H1 (cell line): ENCODE measurements around the gene SLC35E4. TPM values are rescaled to one million over a fixed set of nuclear protein-coding genes. Genes with fewer than 3 reads are reported as not detected.

ENCODE experiments used
- CTCF ChIA-PET: fragments of 300-600 bp; sonication (Branson Sonifier 250); formaldehyde crosslinking; loops from one replicate; lab custom pipeline; 2021; ENCODE audit not compliant: partially characterized antibody; lab: Charles Lee
- POLR2A ChIA-PET: fragments of 300-600 bp; sonication (Branson Sonifier 250); formaldehyde crosslinking; loops from one replicate; lab custom pipeline; 2021; ENCODE audit warnings: inconsistent platforms; ENCODE audit not compliant: partially characterized antibody; lab: Charles Lee
- DNase-seq, 2 experiments: peaks; one replicate each; pipeline versions ENCODE4 v3.0.0 to v3.0.0-alpha.2; 2010 to 2022; ENCODE audit warnings: low spot score in 2 of 2, low read depth in 1 of 2, mixed read lengths in 1 of 2
- FAIRE-seq: peaks from 2 replicates; lab custom pipeline; 2011; peaks lifted over from hg19 to GRCh38; lab: Jason Lieb, UNC
- H2AFZ ChIP-seq: 2 replicates; pipeline ENCODE4 v1.8.1; 2012; ENCODE audit warnings: low read length, inconsistent platforms
- H2AK5ac ChIP-seq: 2 replicates; pipeline ENCODE4 v1.6.1; 2013; ENCODE audit warnings: low read depth, low read length
- H2BK120ac ChIP-seq: replicated peaks from 2 replicates; pipeline ENCODE3; 2013; ENCODE audit warnings: low read depth, low read length, inconsistent platforms
- H2BK12ac ChIP-seq: 2 replicates; pipeline ENCODE4 v1.6.1; 2013; ENCODE audit warnings: low read depth, low read length
- H2BK15ac ChIP-seq: 2 replicates; pipeline ENCODE4 v1.6.1; 2013; ENCODE audit warnings: low read length
- H2BK20ac ChIP-seq: 2 replicates; pipeline ENCODE4 v1.6.1; 2013; ENCODE audit warnings: low read length
- H2BK5ac ChIP-seq: 2 replicates; pipeline ENCODE4 v1.6.1; 2013; ENCODE audit warnings: low read depth, low read length
- H3K14ac ChIP-seq: 2 replicates; pipeline ENCODE4 v1.6.1; 2013; ENCODE audit warnings: inconsistent platforms; ENCODE audit not compliant: insufficient read length
- H3K18ac ChIP-seq: 2 replicates; pipeline ENCODE4 v1.6.1; 2013; ENCODE audit warnings: low read length; ENCODE audit errors: extremely low read depth
- H3K23ac ChIP-seq: 2 replicates; pipeline ENCODE4 v1.6.1; 2013; ENCODE audit warnings: inconsistent platforms; ENCODE audit not compliant: insufficient read length
- H3K23me2 ChIP-seq: 2 replicates; pipeline ENCODE4 v1.6.1; 2013; ENCODE audit warnings: low read depth, low read length
- H3K27ac ChIP-seq: 2 replicates; pipeline ENCODE4 v1.6.1; 2011; ENCODE audit warnings: low read depth, low read length, inconsistent platforms
- H3K27me3 ChIP-seq, 4 experiments: replicated peaks in 1 of 4; 1 replicate in 1 of 4; 2 replicates in 3 of 4; pipeline versions ENCODE4 v1.6.1 to v1.8.1; 2011 to 2013; ENCODE audit warnings: low read length in 3 of 4, mild to moderate bottlenecking in 3 of 4, inconsistent platforms in 2 of 4, mixed read lengths in 2 of 4, moderate library complexity in 1 of 4; ENCODE audit not compliant: control insufficient read depth in 3 of 4, insufficient read depth in 3 of 4; ENCODE audit errors: extremely low read depth in 1 of 4
- H3K36me3 ChIP-seq, 4 experiments: 2 replicates each; pipeline versions ENCODE4 v1.6.1 to v1.8.1; 2011 to 2013; ENCODE audit warnings: mild to moderate bottlenecking in 4 of 4, low read length in 3 of 4, moderate library complexity in 2 of 4, control low read depth in 1 of 4, inconsistent platforms in 1 of 4; ENCODE audit not compliant: insufficient read depth in 4 of 4, control insufficient read depth in 2 of 4
- H3K4ac ChIP-seq: replicated peaks from 2 replicates; pipeline ENCODE3; 2013; ENCODE audit warnings: low read length, low read depth, mixed read lengths, inconsistent platforms; ENCODE audit not compliant: insufficient read length
- H3K4me1 ChIP-seq, 4 experiments: replicated peaks in 1 of 4; 1 replicate in 1 of 4; 2 replicates in 3 of 4; pipeline versions ENCODE4 v1.6.1 to v1.8.1; 2011 to 2013; ENCODE audit warnings: low read length in 3 of 4, inconsistent platforms in 2 of 4, mixed read lengths in 1 of 4; ENCODE audit not compliant: insufficient read depth in 4 of 4, control insufficient read depth in 3 of 4
- H3K4me2 ChIP-seq, 2 experiments: 2 replicates each; pipeline versions ENCODE4 v1.6.1 to v1.8.1; 2011 to 2013; ENCODE audit warnings: low read depth in 2 of 2, low read length in 2 of 2, control low read depth in 1 of 2, inconsistent platforms in 1 of 2, mild to moderate bottlenecking in 1 of 2; ENCODE audit not compliant: insufficient read depth in 1 of 2
- H3K4me3 ChIP-seq, 4 experiments: fragments of 200-600, 300-600 bp in 1 of 4; sonication (generic), shearing (Covaris generic), sonication (Bioruptor Twin) in 1 of 4; 2 replicates each; pipeline versions ENCODE4 v1.5.1 to v1.8.1; 2011 to 2016; ENCODE audit warnings: low read length in 4 of 4, low read depth in 3 of 4, control low read depth in 2 of 4, inconsistent platforms in 2 of 4, mild to moderate bottlenecking in 2 of 4, mixed read lengths in 1 of 4, moderate library complexity in 1 of 4; ENCODE audit not compliant: insufficient read depth in 2 of 4; ENCODE audit errors: extremely low read depth in 1 of 4
- H3K56ac ChIP-seq: replicated peaks from 2 replicates; pipeline ENCODE3; 2013; ENCODE audit warnings: low read depth, mild to moderate bottlenecking, mixed read lengths, low read length, inconsistent platforms; ENCODE audit not compliant: insufficient read length
- H3K79me1 ChIP-seq: 2 replicates; pipeline ENCODE4 v1.6.1; 2013; ENCODE audit warnings: low read depth, low read length, control low read depth
- H3K79me2 ChIP-seq, 2 experiments: 2 replicates each; pipeline versions ENCODE4 v1.6.1 to v1.8.1; 2012 to 2013; ENCODE audit warnings: low read length in 2 of 2, mild to moderate bottlenecking in 2 of 2, inconsistent platforms in 1 of 2; ENCODE audit not compliant: insufficient read depth in 2 of 2, control insufficient read depth in 1 of 2
- H3K9ac ChIP-seq, 4 experiments: replicated peaks in 1 of 4; 1 replicate in 1 of 4; 2 replicates in 3 of 4; pipeline versions ENCODE4 v1.6.1 to v1.8.1; 2011 to 2013; ENCODE audit warnings: low read depth in 3 of 4, low read length in 3 of 4, control low read depth in 2 of 4, mild to moderate bottlenecking in 2 of 4, moderate library complexity in 2 of 4, inconsistent platforms in 1 of 4; ENCODE audit errors: extremely low read depth in 1 of 4
- H3K9me3 ChIP-seq, 2 experiments: 2 replicates each; pipeline versions ENCODE4 v1.6.1 to v1.8.1; 2012 to 2013; ENCODE audit warnings: mild to moderate bottlenecking in 2 of 2, moderate library complexity in 2 of 2, control low read depth in 1 of 2, inconsistent platforms in 1 of 2, low read depth in 1 of 2, low read length in 1 of 2, mixed read lengths in 1 of 2; ENCODE audit not compliant: insufficient read depth in 2 of 2
- H4K20me1 ChIP-seq, 2 experiments: replicated peaks in 1 of 2; 2 replicates each; pipeline versions ENCODE3 to v1.8.1; 2011 to 2013; ENCODE audit warnings: inconsistent platforms in 2 of 2, low read length in 2 of 2, mild to moderate bottlenecking in 1 of 2; ENCODE audit not compliant: insufficient read depth in 2 of 2, control insufficient read depth in 1 of 2
- H4K5ac ChIP-seq: 2 replicates; pipeline ENCODE4 v1.6.1; 2013; ENCODE audit warnings: low read length, low read depth, mixed read lengths, inconsistent platforms; ENCODE audit not compliant: insufficient read length
- H4K8ac ChIP-seq: 2 replicates; pipeline ENCODE4 v1.8.0; 2013; ENCODE audit warnings: mild to moderate bottlenecking, moderate library complexity, low read length, inconsistent platforms; ENCODE audit not compliant: insufficient read depth; ENCODE audit errors: extremely low read depth
- H4K91ac ChIP-seq: replicated peaks from 2 replicates; pipeline ENCODE3; 2013; ENCODE audit warnings: low read length, mixed read lengths, inconsistent platforms; ENCODE audit not compliant: insufficient read length
- ATF3 ChIP-seq: IDR thresholded peaks from 2 replicates; pipeline ENCODE4 v1.6.1; 2011; ENCODE audit warnings: low read depth, mild to moderate bottlenecking, low read length; ENCODE audit not compliant: insufficient read depth
- MAX ChIP-seq: IDR thresholded peaks from 2 replicates; pipeline ENCODE4 v1.6.1; 2012; ENCODE audit warnings: inconsistent platforms
- POLR2A ChIP-seq, 2 experiments: IDR thresholded peaks; 1 replicate in 1 of 2; 2 replicates in 1 of 2; pipeline ENCODE4 v1.6.1; 2011; ENCODE audit warnings: low read depth in 2 of 2, low read length in 2 of 2, mild to moderate bottlenecking in 2 of 2; ENCODE audit errors: control extremely low read depth in 1 of 2
- SAP30 ChIP-seq: fragments of 300-600 bp; sonication (generic); IDR thresholded peaks from 2 replicates; pipeline ENCODE4 v1.7.1; 2012; ENCODE audit warnings: low read length, moderate library complexity, mild to moderate bottlenecking, inconsistent platforms; ENCODE audit not compliant: insufficient read depth, insufficient replicate concordance
- SIX5 ChIP-seq: IDR thresholded peaks from 2 replicates; pipeline ENCODE4 v1.6.1; 2011; ENCODE audit warnings: mild to moderate bottlenecking, low read depth, low read length
- WGBS, 2 experiments: shearing (Covaris generic) in 1 of 2; methylation state at CpG; one replicate each; pipeline versions ENCODE4 v1.1.6 to v1.1.7; 2013 to 2015; ENCODE audit warnings: low lambda C conversion rate in 2 of 2, mixed read lengths in 2 of 2, inconsistent platforms in 1 of 2, low coverage in 1 of 2, missing lambda C conversion rate in 1 of 2; ENCODE audit not compliant: insufficient replicate concordance in 2 of 2, insufficient coverage in 1 of 2, insufficient read length in 1 of 2; ENCODE audit errors: extremely low coverage in 1 of 2, missing lambda C conversion rate in 1 of 2; 5-methylcytosine and 5-hydroxymethylcytosine counted together
- polyA plus RNA-seq, 7 experiments: library from polyadenylated mRNA; depleted of rRNA in 3 of 7; stranded (reverse) in 5 of 7; unstranded in 2 of 7; fragments of >200 nt in 5 of 7; fragments of 200-250 nt in 2 of 7; gene quantifications; 1 replicate in 5 of 7; 2 replicates in 1 of 7; 4 replicates in 1 of 7; pipeline versions ENCODE4 v1.2.1 to v1.2.3, GENCODE V29; 2011 to 2013; ENCODE audit warnings: missing spikeins in 2 of 7, mixed read lengths in 2 of 7
- total RNA-seq: library from RNA; stranded (reverse); fragmentation: NEBNext Ultra II Directional; extraction: Animal tissue kit (Norgen Biotek cat#: 25700); gene quantifications from 2 replicates; pipeline ENCODE4 v1.2.1, GENCODE V29; 2021

The SLC35E4 gene
- total and polyA plus RNA-seq, 2 of the 8 experiments (the other 6 are each of a cell fraction or from before 2014, with no cell fraction given) = 5.1 to 5.6 TPM

GRCh38 chr22:30648825-30649224 lies 13.2 kb downstream of the SLC35E4 start:
- 0 out of 2 replicates have a peak overlapping the region, but pooled peaks have one; percentile 61 for H2BK20ac ChIP-seq
- H2AFZ ChIP-seq = no peak overlapping the region
- no peak overlapping the region for H3K14ac ChIP-seq
- H2BK5ac ChIP-seq = no peak overlapping the region
- POLR2A ChIA-PET = interaction anchor here (0.7 to 1.0 kb wide), 2 partner anchors 10 to 30 kb away, joined by 3 read pairs; no protein-coding TSS in a partner anchor
- no peak overlapping the region for H3K23ac ChIP-seq
- 0 out of 2 replicates have a peak overlapping the region, but pooled peaks have one; percentile 5 for H2BK12ac ChIP-seq
- no peak overlapping the region for H2BK15ac ChIP-seq
- H3K27ac ChIP-seq = no peak overlapping the region
- 84% methylated on average over 3 of the region's 3 CpGs; no CpG with 5 or more reads in 1 of the 2 experiments for WGBS, 2 experiments
- peaks cover 0 to 2% of the 10 kb centered on the region in 2 experiments for H4K20me1 ChIP-seq
- no peak overlapping the region for H3K9ac ChIP-seq
- no peaks in the 10 kb centered on the region for H3K79me1 ChIP-seq
- H3K4me2 ChIP-seq = no peak overlapping the region
- no peak overlapping the region for H2BK120ac ChIP-seq
- peaks cover 0 to 4% (median 0%) of the 10 kb centered on the region in 4 experiments; a peak in 2 of 7 replicates for H3K4me1 ChIP-seq
- no peaks in the 10 kb centered on the region for H3K27me3 ChIP-seq
- H4K5ac ChIP-seq = no peak overlapping the region
- CTCF ChIA-PET = interaction anchor here (0.9 to 10.5 kb wide), 2 partner anchors 14 to 26 kb away, joined by 3 to 74 read pairs; partner anchors contain the start of gene SLC35E4
- H3K9me3 ChIP-seq = no peaks in the 10 kb centered on the region
- no peak overlapping the region for H3K4me3 ChIP-seq
- H4K8ac ChIP-seq = no peak overlapping the region
- H2AK5ac ChIP-seq = no peak overlapping the region
- no peaks in the 10 kb centered on the region for H3K36me3 ChIP-seq
- H3K18ac ChIP-seq = no peak overlapping the region
- H3K79me2 ChIP-seq = no peaks in the 10 kb centered on the region
- no peak overlapping the region for H3K56ac ChIP-seq
- FAIRE-seq = no peak
- DNase-seq = no peak
- no peaks in the 10 kb centered on the region for H3K23me2 ChIP-seq
- no peak overlapping the region for H3K4ac ChIP-seq
- no peak overlapping the region for H4K91ac ChIP-seq
- TF ChIP-seq SIX5 (no peak), POLR2A (IDR thresholded peaks at IDR 0.05; ENCODE audit: control extremely low read depth in 1 of 2, low read depth in 2 of 2, low read length in 2 of 2) (no peak), MAX (no peak), ATF3 (no peak), SAP30 (no peak)
